Pulmonary artery endothelial cell (primary cell): Measurements from ENCODE around the gene MSH3. TPM values are rescaled to one million over a fixed set of nuclear protein-coding genes. Genes with fewer than 3 reads are reported as not detected.
"Not testable (repeated sequence)": the region's sequence is repeated elsewhere in the genome, so short reads cannot be mapped to it uniquely, and the experiment has no call there.

Experiments
- DNase-seq: peaks from one replicate; pipeline ENCODE4 v3.0.0-alpha.2; 2011; ENCODE audit warnings: low read depth, low spot score
- total RNA-seq: library from RNA; depleted of rRNA; stranded (reverse); fragments of >200 nt; gene quantifications from 2 replicates; pipeline ENCODE4 v1.2.3, GENCODE V29; 2014

MSH3 gene
- total RNA-seq, 1 donor from 2014 or later, result 8.4 TPM

DNA sequence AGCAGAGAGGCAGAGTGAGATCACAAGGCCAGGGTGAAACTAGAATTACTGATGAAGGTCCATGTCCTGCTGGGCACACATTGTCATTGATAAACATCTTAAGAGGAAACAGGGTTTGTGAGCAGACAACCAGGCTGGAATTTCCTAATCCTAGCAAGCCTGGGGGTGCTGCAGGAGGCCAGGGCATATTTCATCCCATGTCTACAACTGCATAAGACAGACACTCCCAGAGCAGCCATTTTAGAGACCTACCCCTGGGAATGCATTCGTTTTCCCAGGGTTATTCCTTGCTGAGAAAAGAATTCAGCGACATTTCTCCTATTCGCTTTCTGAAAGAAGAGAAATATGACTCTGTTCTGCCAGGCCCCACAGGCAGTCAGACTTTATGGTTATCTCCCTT is 248.2 kb downstream of the MSH3 start:
- not testable (repeated sequence) for DNase-seq

- no peak for DNase-seq
Measured at GRCh38 chr5:80904533-80905187, 250.2 kb downstream of the MSH3 start.

- DNase-seq, result no peak
Measured at GRCh38 chr5:80905405-80905804, 251.0 kb downstream of the MSH3 start.

DNA sequence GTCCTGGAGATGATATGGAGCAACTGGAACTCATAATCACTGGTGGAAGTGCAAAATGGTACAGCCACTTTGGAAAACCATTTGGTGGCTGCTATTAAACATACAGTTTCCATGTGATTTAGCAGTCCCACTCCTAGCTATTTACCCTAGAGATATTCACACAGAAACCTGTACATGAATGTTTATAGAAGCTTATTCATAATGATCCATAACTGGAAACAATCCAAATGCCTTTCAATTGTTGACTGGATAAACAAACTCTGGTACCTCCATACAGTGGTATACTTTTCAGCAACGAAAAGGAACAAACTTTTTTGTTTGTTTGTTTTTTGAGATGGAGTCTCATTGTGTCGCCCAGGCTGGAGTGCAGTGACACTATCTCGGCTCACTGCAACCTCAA is 258.0 kb downstream of the MSH3 start:
- DNase-seq, result no peak

DNA sequence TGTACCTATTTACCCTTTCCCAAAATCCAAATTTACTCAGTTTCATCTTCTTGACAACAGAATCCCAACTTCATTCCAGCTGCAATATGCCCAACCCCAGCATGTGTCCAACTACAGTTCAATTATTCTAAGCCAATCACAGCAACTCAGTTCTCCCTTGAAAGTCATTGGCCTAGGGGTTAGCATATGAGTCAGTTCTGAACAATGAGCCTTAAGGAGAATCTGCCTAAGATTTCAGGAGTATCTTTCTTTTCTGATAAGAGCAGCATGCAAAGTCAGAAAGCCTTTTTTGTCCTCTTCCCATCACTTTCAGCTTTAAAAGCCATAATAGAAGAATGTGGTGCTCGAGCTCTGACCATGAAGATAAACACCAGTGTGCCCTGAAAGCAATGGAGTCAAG is 261.3 kb downstream of the MSH3 start:
- DNase-seq, result no peak

DNA sequence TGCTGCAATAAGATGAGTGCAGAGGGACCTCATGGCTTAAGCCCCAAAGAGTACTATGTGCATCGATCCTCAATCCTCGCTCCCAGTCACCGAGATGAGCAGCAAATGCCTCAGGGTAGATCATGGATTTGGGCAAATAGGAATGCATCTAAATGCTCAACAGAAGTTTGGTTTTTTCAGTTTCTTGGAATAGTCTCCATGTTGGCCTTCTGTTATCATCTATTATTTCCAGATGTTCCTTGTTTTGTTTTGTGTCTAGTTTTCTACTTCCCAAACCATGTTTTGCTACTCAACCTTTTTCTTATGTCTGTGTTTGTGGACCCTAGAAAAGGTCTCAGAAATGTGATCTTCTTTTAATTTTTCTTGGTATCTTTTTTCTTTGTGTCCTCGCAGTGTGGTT is 262.2 kb downstream of the MSH3 start:
- no peak for DNase-seq

DNA sequence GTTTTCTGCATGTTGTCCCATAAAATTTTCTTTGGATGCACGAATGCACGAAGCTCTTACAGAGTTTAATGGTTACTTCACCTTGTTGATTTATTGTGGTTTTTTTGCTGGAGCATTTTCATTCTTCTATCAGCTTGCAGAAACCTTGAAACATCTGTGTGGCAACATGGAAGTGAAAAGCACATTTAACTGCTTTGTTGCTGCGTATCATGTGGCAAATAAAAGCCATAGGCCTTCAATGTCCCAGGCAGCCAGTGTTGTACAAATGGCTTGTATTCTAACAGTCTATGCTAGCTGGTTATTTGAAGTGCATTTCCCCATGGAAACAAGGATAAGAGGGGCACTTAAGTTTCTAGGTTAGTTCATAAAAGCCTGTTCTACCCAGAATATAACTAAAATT is 263.2 kb downstream of the MSH3 start:
- DNase-seq, result no peak

DNA sequence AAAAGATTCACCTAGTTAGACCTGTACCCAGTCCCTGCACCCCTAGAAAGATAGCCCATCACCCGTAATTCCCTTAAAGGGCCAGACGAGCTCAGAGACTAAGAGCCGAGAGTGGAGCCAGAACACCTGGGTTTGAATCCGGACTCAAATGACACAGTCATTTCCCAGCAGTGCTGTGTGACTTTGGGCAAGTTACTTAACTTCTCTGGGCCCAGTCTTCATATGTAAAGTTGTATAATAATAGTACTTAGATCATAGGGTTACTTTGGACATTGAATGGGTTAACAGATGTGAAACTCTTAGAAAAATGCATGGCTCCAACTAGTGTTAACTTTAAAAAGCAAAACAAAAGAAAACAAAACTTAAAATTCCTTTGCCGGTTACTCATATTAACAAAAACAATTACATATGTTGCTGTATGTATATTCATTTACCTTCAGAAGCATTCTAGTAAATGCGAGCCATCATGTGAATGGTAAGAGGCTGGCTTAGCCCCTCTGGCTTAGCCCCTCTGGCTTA is 265.3 kb downstream of the MSH3 start:
- DNase-seq, result no peak

GRCh38 chr5:80920333-80920732 is 265.9 kb downstream of the MSH3 start:
- no peak for DNase-seq

GRCh38 chr5:80921026-80921425 is 266.6 kb downstream of the MSH3 start:
- no peak for DNase-seq

DNA sequence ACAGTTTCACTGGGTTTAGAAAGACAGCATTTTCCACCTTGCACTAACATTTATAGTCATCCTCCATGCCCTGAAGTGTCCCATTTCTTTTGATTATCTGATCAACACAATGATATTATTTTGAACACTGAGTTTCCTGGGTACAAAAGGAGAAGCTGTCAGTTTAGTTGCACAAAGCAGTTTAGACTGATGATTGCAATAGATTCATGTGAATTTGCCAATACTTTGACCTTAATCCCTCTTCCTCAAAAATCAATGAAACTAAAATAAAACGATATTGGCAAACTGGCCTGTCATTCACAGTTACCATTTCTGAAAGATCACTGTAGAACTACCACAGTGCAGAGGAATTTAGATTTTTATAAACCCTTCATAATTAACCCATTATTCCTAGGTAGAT is 271.5 kb downstream of the MSH3 start:
- no peak for DNase-seq

Other genes starting within 250 kb of the MSH3 start
- gene ZFYVE16, start 246.6 kb upstream of the MSH3 start, total RNA-seq, result 22.3 and 32.9 TPM in 2 replicates
- 3.1 and 3.7 TPM in 2 replicates for gene FAM151B, start 166.6 kb upstream of the MSH3 start, total RNA-seq
- not detected in 2 replicates for gene ANKRD34B, start 84.4 kb upstream of the MSH3 start, total RNA-seq
- 18.1 and 30.3 TPM in 2 replicates for gene DHFR, start 331 bp downstream of the MSH3 start, total RNA-seq